GM03348 (cell line): ENCODE measurements around the gene IGLL1.
"Not testable (repeated sequence)": the region's sequence is repeated elsewhere in the genome, so short reads cannot be mapped to it uniquely, and the experiment has no call there.

Experiments
- DNase-seq: peaks from one replicate; pipeline ENCODE4 v3.0.0; 2012; ENCODE audit warnings: low spot score

IGLL1 gene

GRCh38 chr22:23562186-23562585 lies 17.9 kb downstream of the IGLL1 start:
- no peak for DNase-seq

GRCh38 chr22:23561025-23561510 lies 19.0 kb downstream of the IGLL1 start:
- DNase-seq = not testable (repeated sequence)

GRCh38 chr22:23560215-23560614 lies 19.9 kb downstream of the IGLL1 start:
- DNase-seq = not testable (repeated sequence)

- no peak for DNase-seq
These were observed 22.6 kb downstream of the IGLL1 start for GRCh38 chr22:23557467-23557866.

- no peak for DNase-seq
These were observed 23.1 kb downstream of the IGLL1 start for GRCh38 chr22:23557036-23557435.

GRCh38 chr22:23556026-23556620 lies 24.0 kb downstream of the IGLL1 start:
- no peak for DNase-seq

GRCh38 chr22:23555118-23555517 lies 25.0 kb downstream of the IGLL1 start:
- no peak for DNase-seq

- DNase-seq = no peak
These were observed 25.9 kb downstream of the IGLL1 start for GRCh38 chr22:23553924-23554870.

GRCh38 chr22:23553438-23553837 lies 26.7 kb downstream of the IGLL1 start:
- DNase-seq = no peak

GRCh38 chr22:23552573-23552972 lies 27.5 kb downstream of the IGLL1 start:
- no peak for DNase-seq

GRCh38 chr22:23551385-23551784 lies 28.7 kb downstream of the IGLL1 start:
- DNase-seq = no peak

- DNase-seq = no peak
These were observed 29.9 kb downstream of the IGLL1 start for GRCh38 chr22:23550049-23550650.

- DNase-seq = no peak
These were observed 30.9 kb downstream of the IGLL1 start for GRCh38 chr22:23549198-23549595.

GRCh38 chr22:23548501-23549197 lies 31.4 kb downstream of the IGLL1 start:
- no peak for DNase-seq

GRCh38 chr22:23547818-23548500 lies 32.1 kb downstream of the IGLL1 start:
- DNase-seq = no peak

- not testable (repeated sequence) for DNase-seq
These were observed 32.7 kb downstream of the IGLL1 start for GRCh38 chr22:23547382-23547781.

- DNase-seq = no peak
These were observed 35.2 kb downstream of the IGLL1 start for GRCh38 chr22:23544852-23545251.

- not testable (repeated sequence) for DNase-seq
These were observed 36.5 kb downstream of the IGLL1 start for GRCh38 chr22:23543506-23544000.

- no peak for DNase-seq
These were observed 37.2 kb downstream of the IGLL1 start for GRCh38 chr22:23542933-23543332.

- not testable (repeated sequence) for DNase-seq
These were observed 37.7 kb downstream of the IGLL1 start for GRCh38 chr22:23542391-23542790.

- not testable (repeated sequence) for DNase-seq
These were observed 38.2 kb downstream of the IGLL1 start for GRCh38 chr22:23541849-23542281.
